ENCODE results near the gene NLRP4. TPM values are rescaled to one million over a fixed set of nuclear protein-coding genes. Genes with fewer than 3 reads are reported as not detected.

Gene NLRP4
- total and polyA plus RNA-seq, 11 donors: not detected

- ATAC-seq: no peak
- H3K36me3 ChIP-seq: no peaks in the 10 kb centered on the region
- 77 to 87% (median 79%) methylated on average over 2 of the region's 2 CpGs for WGBS, 4 donors
- intact Hi-C loops (cut with DNase I): no loop called here
- TF ChIP-seq POLR2A (IDR thresholded peaks at IDR 0.05): no peak
- TF ChIP-seq, protein P1, sequence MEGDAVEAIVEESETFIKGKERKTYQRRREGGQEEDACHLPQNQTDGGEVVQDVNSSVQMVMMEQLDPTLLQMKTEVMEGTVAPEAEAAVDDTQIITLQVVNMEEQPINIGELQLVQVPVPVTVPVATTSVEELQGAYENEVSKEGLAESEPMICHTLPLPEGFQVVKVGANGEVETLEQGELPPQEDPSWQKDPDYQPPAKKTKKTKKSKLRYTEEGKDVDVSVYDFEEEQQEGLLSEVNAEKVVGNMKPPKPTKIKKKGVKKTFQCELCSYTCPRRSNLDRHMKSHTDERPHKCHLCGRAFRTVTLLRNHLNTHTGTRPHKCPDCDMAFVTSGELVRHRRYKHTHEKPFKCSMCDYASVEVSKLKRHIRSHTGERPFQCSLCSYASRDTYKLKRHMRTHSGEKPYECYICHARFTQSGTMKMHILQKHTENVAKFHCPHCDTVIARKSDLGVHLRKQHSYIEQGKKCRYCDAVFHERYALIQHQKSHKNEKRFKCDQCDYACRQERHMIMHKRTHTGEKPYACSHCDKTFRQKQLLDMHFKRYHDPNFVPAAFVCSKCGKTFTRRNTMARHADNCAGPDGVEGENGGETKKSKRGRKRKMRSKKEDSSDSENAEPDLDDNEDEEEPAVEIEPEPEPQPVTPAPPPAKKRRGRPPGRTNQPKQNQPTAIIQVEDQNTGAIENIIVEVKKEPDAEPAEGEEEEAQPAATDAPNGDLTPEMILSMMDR (IDR thresholded peaks at IDR 0.05): no peak
- DNase-seq: no peak
- H3K4me1 ChIP-seq: no peaks in the 10 kb centered on the region
- peaks cover 0 to 10% (median 0%) of the 10 kb centered on the region in 12 donors for H3K9me3 ChIP-seq
- peaks cover 0 to 7% (median 0%) of the 10 kb centered on the region in 9 donors for H3K27me3 ChIP-seq
- H3K4me3 ChIP-seq: no peak overlapping the region
- no peak overlapping the region for H3K27ac ChIP-seq
These were observed 34.1 kb upstream of the NLRP4 start for GRCh38 chr19:55802281-55802680.

- DNase-seq (peak in 3 of 5 donors; percentile 12 to 44 (median 37)), ATAC-seq (peak in 2 of 4 donors; percentile 26 to 53)
- Histone ChIP-seq H3K27me3 (peaks cover 0 to 13% (median 0%) of the 10 kb centered on the region in 9 donors), H3K27ac (no peak overlapping the region), H3K9me3 (peaks cover 0 to 5% (median 0%) of the 10 kb centered on the region in 12 donors), H3K36me3 (no peaks in the 10 kb centered on the region), H3K4me3 (no peak overlapping the region), H3K4me1 (no peaks in the 10 kb centered on the region)
- 22 to 37% (median 23%) methylated on average over 20 of the region's 20 CpGs for WGBS, 4 donors
- intact Hi-C loops (cut with DNase I): loop anchor here in 3 of 10 donors (5.0 kb wide), 1 partner anchor 177 kb away; no protein-coding TSS in a partner anchor
- TF ChIP-seq POLR2A (IDR thresholded peaks at IDR 0.05): no peak
- TF ChIP-seq, protein P1 (IDR thresholded peaks at IDR 0.05): peak in 6 of 12 donors; percentile 9 to 35 (median 30)
These were observed 26.8 kb upstream of the NLRP4 start for GRCh38 chr19:55809381-55810058.

- H3K4me1 ChIP-seq: no peaks in the 10 kb centered on the region
- TF ChIP-seq, protein P1 (IDR thresholded peaks at IDR 0.05): no peak
- no peak for TF ChIP-seq POLR2A (IDR thresholded peaks at IDR 0.05)
- peaks cover 0 to 5% (median 0%) of the 10 kb centered on the region in 12 donors for H3K9me3 ChIP-seq
- WGBS, 4 donors: 58 to 69% (median 67%) methylated on average over 3 of the region's 3 CpGs
- no peaks in the 10 kb centered on the region for H3K36me3 ChIP-seq
- H3K27ac ChIP-seq: no peak overlapping the region
- ATAC-seq (no peak), DNase-seq (no peak)
- intact Hi-C loops (cut with DNase I): loop anchor here in 1 of 10 donors (5.0 kb wide), 1 partner anchor 179 kb away; no protein-coding TSS in a partner anchor
- H3K27me3 ChIP-seq: peaks cover 0 to 15% (median 0%) of the 10 kb centered on the region in 9 donors
- no peak overlapping the region for H3K4me3 ChIP-seq
These were observed 25.0 kb upstream of the NLRP4 start for GRCh38 chr19:55811340-55811739.

DNA sequence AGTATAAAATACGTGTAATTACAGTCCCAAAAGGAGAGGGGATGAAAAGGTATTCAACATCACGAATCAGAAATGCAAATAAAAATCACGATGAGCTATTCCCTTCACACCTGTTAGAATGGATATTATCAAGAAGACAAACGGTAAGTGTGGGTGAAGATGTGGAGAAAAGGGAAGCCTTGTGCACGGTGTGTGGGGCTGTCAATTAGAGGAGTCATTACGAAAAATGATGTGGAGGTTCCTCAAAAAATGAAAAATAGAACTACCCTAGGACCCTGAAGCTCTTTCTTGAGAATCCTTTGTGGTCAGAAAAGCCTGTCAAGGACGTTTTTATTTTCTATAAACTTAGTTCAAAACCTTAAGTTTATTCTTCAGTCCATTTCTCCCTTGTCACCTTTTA, 23.9 kb upstream of the NLRP4 start:
- Histone ChIP-seq H3K27me3 (peaks cover 0 to 15% (median 0%) of the 10 kb centered on the region in 9 donors), H3K36me3 (no peaks in the 10 kb centered on the region), H3K9me3 (peaks cover 0 to 2% (median 0%) of the 10 kb centered on the region in 12 donors), H3K4me1 (no peaks in the 10 kb centered on the region), H3K27ac (no peak overlapping the region), H3K4me3 (no peak overlapping the region)
- TF ChIP-seq, protein P1 (IDR thresholded peaks at IDR 0.05): no peak
- no peak for TF ChIP-seq POLR2A (IDR thresholded peaks at IDR 0.05)
- no peak for DNase-seq
- ATAC-seq: no peak
- 46 to 56% (median 52%) methylated on average over 7 of the region's 7 CpGs for WGBS, 4 donors
- intact Hi-C loops (cut with DNase I): loop anchor here in 1 of 10 donors (5.0 kb wide), 1 partner anchor 180 kb away; no protein-coding TSS in a partner anchor
